A549 (cell line): ENCODE results near the gene ADCK2. TPM values are rescaled to one million over a fixed set of nuclear protein-coding genes. Genes with fewer than 3 reads are reported as not detected.
"Not testable (repeated sequence)": the region's sequence is repeated elsewhere in the genome, so short reads cannot be mapped to it uniquely, and the experiment has no call there.

Experiments used
- ATAC-seq, 2 experiments: fragments of 200-7000 bp in 1 of 2; fragments of >200 bp in 1 of 2; cut with Nextera tagmentation in 1 of 2; cut with Tn5 transposase in 1 of 2; 3 replicates each; pipeline versions ENCODE4 v1.8.0 to v1.9.1; 2018 to 2020; ENCODE audit warnings: mild to moderate bottlenecking in 1 of 2, moderate library complexity in 1 of 2
- CTCF ChIA-PET: fragments of 300-600 bp; sonication (Branson Sonifier 250); formaldehyde crosslinking; extraction: SDS; loops from one replicate; lab custom pipeline; 2021; ENCODE audit warnings: antibody characterized with exemption, inconsistent platforms; lab: Yijun Ruan, JAX
- POLR2A ChIA-PET: fragments of 350-600 bp; formaldehyde crosslinking; extraction: SDS; loops from one replicate; lab custom pipeline; 2021; ENCODE audit warnings: antibody characterized with exemption, inconsistent platforms; lab: Yijun Ruan, JAX
- DNase-seq, 2 experiments: peaks; one replicate each; pipeline versions ENCODE4 v3.0.0 to v3.0.0-alpha.2; 2011 to 2016; ENCODE audit warnings: low read depth in 1 of 2, low spot score in 1 of 2
- FAIRE-seq: peaks from 2 replicates; lab custom pipeline; 2011; peaks lifted over from hg19 to GRCh38; lab: Jason Lieb, UNC
- H3K27ac ChIP-seq, 2 experiments: fragments of >200 bp; sonication (Bioruptor Twin); formaldehyde crosslinking; 3 replicates each; pipeline ENCODE4 v1.5.1; 2016 to 2017
- H3K4me1 ChIP-seq: fragments of >200 bp; sonication (Bioruptor Twin); formaldehyde crosslinking; 3 replicates; pipeline ENCODE4 v1.6.1; 2016
- H3K4me2 ChIP-seq: fragments of >200 bp; sonication (Bioruptor Twin); formaldehyde crosslinking; 3 replicates; pipeline ENCODE4 v1.6.1; 2016
- H3K4me3 ChIP-seq: fragments of >200 bp; sonication (Bioruptor Twin); formaldehyde crosslinking; 3 replicates; pipeline ENCODE4 v1.5.1; 2016
- H3K9me3 ChIP-seq: fragments of >200 bp; sonication (Bioruptor Twin); formaldehyde crosslinking; 3 replicates; pipeline ENCODE4 v1.6.1; 2016
- CBX2 ChIP-seq: fragments of 200-600 bp; sonication (generic); IDR thresholded peaks from 2 replicates; pipeline ENCODE4 v1.6.1; 2016; ENCODE audit warnings: low read depth, mild to moderate bottlenecking, borderline replicate concordance
- CEBPB ChIP-seq, 2 experiments: fragments of >200 bp in 1 of 2; sonication (Bioruptor Twin) in 1 of 2; formaldehyde crosslinking in 1 of 2; IDR thresholded peaks; 2 replicates each; pipeline ENCODE4 v1.6.1; 2012 to 2016
- ESRRA ChIP-seq: fragments of 150-350 bp; IDR thresholded peaks from 2 replicates; pipeline ENCODE4 v1.6.1; 2014; ENCODE audit warnings: mild to moderate bottlenecking, low read length, borderline replicate concordance
- FOSB ChIP-seq: fragments of 250-450 bp; sonication (Bioruptor Pico); IDR thresholded peaks from 2 replicates; pipeline ENCODE4 v1.5.0; 2020; ENCODE audit warnings: mild to moderate bottlenecking, moderate library complexity
- GATA3 ChIP-seq: IDR thresholded peaks from 2 replicates; pipeline ENCODE4 v1.6.1; 2012; ENCODE audit warnings: borderline replicate concordance
- HDAC2 ChIP-seq: fragments of 200-600 bp; sonication (generic); IDR thresholded peaks from 2 replicates; pipeline ENCODE4 v1.6.1; 2016
- HES2 ChIP-seq: fragments of >200 bp; sonication (Bioruptor Twin); formaldehyde crosslinking; IDR thresholded peaks from 2 replicates; pipeline ENCODE4 v1.6.1; 2016
- HOXA7 ChIP-seq: fragments of 250-450 bp; sonication (Bioruptor Pico); IDR thresholded peaks from 2 replicates; pipeline ENCODE4 v1.5.0; 2020; ENCODE audit warnings: mild to moderate bottlenecking, moderate library complexity
- HOXB13 ChIP-seq: fragments of 250-450 bp; sonication (Bioruptor Pico); IDR thresholded peaks from 2 replicates; pipeline ENCODE4 v1.5.0; 2020; ENCODE audit warnings: low read depth, mild to moderate bottlenecking, moderate library complexity
- KDM1A ChIP-seq: fragments of 200-600 bp; sonication (generic); IDR thresholded peaks from 2 replicates; pipeline ENCODE4 v1.6.1; 2016; ENCODE audit warnings: low read depth, mild to moderate bottlenecking
- KDM5A ChIP-seq: fragments of 200-600 bp; sonication (generic); IDR thresholded peaks from 2 replicates; pipeline ENCODE4 v1.6.1; 2016; ENCODE audit warnings: antibody characterized with exemption, mild to moderate bottlenecking
- NPAS2 ChIP-seq: fragments of 250-450 bp; sonication (Bioruptor Pico); IDR thresholded peaks from 2 replicates; pipeline ENCODE4 v1.8.0; 2022; ENCODE audit warnings: mild to moderate bottlenecking, moderate library complexity, borderline replicate concordance
- NR3C1 ChIP-seq: fragments of >200 bp; sonication (Bioruptor Twin); formaldehyde crosslinking; IDR thresholded peaks from 3 replicates; pipeline ENCODE4 v1.6.1; 2017
- POLR2A ChIP-seq: IDR thresholded peaks from 2 replicates; pipeline ENCODE4 v1.6.1; 2012; ENCODE audit warnings: mild to moderate bottlenecking, low read length
- POLR2AphosphoS2 ChIP-seq: conservative IDR thresholded peaks from 2 replicates; pipeline ENCODE4 v1.6.1; 2012; ENCODE audit warnings: low read length, improper control_type of control experiment, inconsistent platforms
- RAD21 ChIP-seq, 2 experiments: fragments of >200 bp in 1 of 2; sonication (Bioruptor Twin) in 1 of 2; formaldehyde crosslinking in 1 of 2; IDR thresholded peaks in 1 of 2; conservative IDR thresholded peaks in 1 of 2; 2 replicates in 1 of 2; 3 replicates in 1 of 2; pipeline ENCODE4 v1.6.1; 2012 to 2018; ENCODE audit warnings: inconsistent platforms in 1 of 2
- RARB ChIP-seq: fragments of 250-450 bp; sonication (Bioruptor Pico); IDR thresholded peaks from 2 replicates; pipeline ENCODE4 v1.8.0; 2021; ENCODE audit warnings: mild to moderate bottlenecking, moderate library complexity
- RCOR1 ChIP-seq: fragments of 150-350 bp; IDR thresholded peaks from 2 replicates; pipeline ENCODE4 v1.6.1; 2014; ENCODE audit warnings: antibody characterized with exemption, low read length, low read depth
- REST ChIP-seq: fragments of 200-600 bp; sonication (generic); IDR thresholded peaks from 2 replicates; pipeline ENCODE4 v1.6.1; 2016; ENCODE audit warnings: antibody characterized with exemption, mild to moderate bottlenecking, moderate library complexity
- RFX5 ChIP-seq: fragments of 450-650 bp; IDR thresholded peaks from 2 replicates; pipeline ENCODE4 v1.7.1; 2014; ENCODE audit warnings: antibody characterized with exemption, mild to moderate bottlenecking, moderate library complexity
- RNF2 ChIP-seq: fragments of 200-600 bp; sonication (generic); IDR thresholded peaks from 2 replicates; pipeline ENCODE4 v1.6.1; 2016; ENCODE audit warnings: low read depth, mild to moderate bottlenecking, antibody characterized with exemption, moderate library complexity, borderline replicate concordance
- WGBS: methylation state at CpG from one replicate; pipeline ENCODE4 v1.1.6; 2017; ENCODE audit errors: missing lambda C conversion rate; 5-methylcytosine and 5-hydroxymethylcytosine counted together
- polyA plus RNA-seq, 4 experiments: library from polyadenylated mRNA; depleted of rRNA in 3 of 4; stranded (reverse); fragments of >200 nt; fragmentation: RNase III in 1 of 4; extraction: RNeasy Plus Mini Kit Qiagen cat#74134 plus additional on column Dnase treatment in 1 of 4; gene quantifications; 2 replicates in 3 of 4; 3 replicates in 1 of 4; pipeline ENCODE4 v1.2.3, GENCODE V29; 2011 to 2017

Gene ADCK2
- polyA plus RNA-seq, 2 of the 4 experiments (the other 2 are of a cell fraction) = 13.1 to 13.9 TPM

GRCh38 chr7:140669352-140669751 lies 3.4 kb upstream of the ADCK2 start:
- ChIA-PET CTCF (interaction anchor here (0.6 to 3.2 kb wide), 6 partner anchors 9 to 346 kb away, joined by 3 to 18 read pairs (median 4); partner anchors contain the start of gene MRPS33), POLR2A (no interaction called here)
- H3K4me2 ChIP-seq = no peak overlapping the region
- no peak for ATAC-seq
- no peak overlapping the region for H3K4me3 ChIP-seq
- no peak overlapping the region for H3K27ac ChIP-seq
- WGBS = 94% methylated on average over 3 of the region's 3 CpGs
- DNase-seq = no peak
- H3K4me1 ChIP-seq = peaks cover 11% of the 10 kb centered on the region; the same call in 1 of the 3 replicates
- TF ChIP-seq RAD21 (conservative IDR thresholded peaks at IDR 0.05 in 1 of 2, IDR thresholded peaks at IDR 0.05 in 1 of 2) (no peak), GATA3 (no peak), RCOR1 (no peak), CBX2 (no peak), RNF2 (no peak), KDM1A (no peak), HDAC2 (no peak), NPAS2 (no peak), FOSB (no peak), HOXA7 (CRISPR knock-in tag) (no peak), HOXB13 (CRISPR knock-in tag) (no peak), REST (no peak), RARB (CRISPR knock-in tag) (no peak), HES2 (no peak), CEBPB (IDR thresholded peaks at IDR 0.05) (no peak)
- H3K9me3 ChIP-seq = no peaks in the 10 kb centered on the region
- no peak for FAIRE-seq

DNA sequence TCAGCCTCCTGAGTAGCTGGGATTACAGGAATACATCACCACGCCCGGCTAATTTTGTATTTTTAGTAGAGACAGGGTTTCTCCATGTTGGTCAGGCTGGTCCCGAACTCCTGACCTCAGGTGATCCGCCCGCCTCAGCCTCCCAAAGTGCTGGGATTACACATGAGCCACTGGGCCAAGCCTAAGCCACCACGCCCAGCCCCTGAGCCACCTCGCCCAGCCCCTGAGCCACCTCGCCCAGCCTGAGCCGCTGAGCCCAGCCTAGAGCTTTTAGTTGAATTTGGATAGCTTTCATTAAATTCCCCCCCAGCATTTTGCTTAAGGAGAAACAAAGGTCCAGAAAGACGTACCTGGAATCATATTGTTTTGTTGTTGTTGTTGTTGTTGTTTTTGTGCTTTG lies 2.9 kb upstream of the ADCK2 start:
- H3K27ac ChIP-seq, H3K4me2 ChIP-seq, H3K9me3 ChIP-seq, POLR2A ChIA-PET, H3K4me3 ChIP-seq, ATAC-seq, DNase-seq, FAIRE-seq: not testable (repeated sequence)
- peaks cover 15% of the 10 kb centered on the region; the same call in 1 of the 3 replicates for H3K4me1 ChIP-seq
- 77% methylated on average over 10 of the region's 10 CpGs for WGBS
- CTCF ChIA-PET = interaction anchor here (0.6 to 3.2 kb wide), 5 partner anchors 9 to 871 kb away, joined by 3 to 18 read pairs (median 6); no protein-coding TSS in a partner anchor

DNA sequence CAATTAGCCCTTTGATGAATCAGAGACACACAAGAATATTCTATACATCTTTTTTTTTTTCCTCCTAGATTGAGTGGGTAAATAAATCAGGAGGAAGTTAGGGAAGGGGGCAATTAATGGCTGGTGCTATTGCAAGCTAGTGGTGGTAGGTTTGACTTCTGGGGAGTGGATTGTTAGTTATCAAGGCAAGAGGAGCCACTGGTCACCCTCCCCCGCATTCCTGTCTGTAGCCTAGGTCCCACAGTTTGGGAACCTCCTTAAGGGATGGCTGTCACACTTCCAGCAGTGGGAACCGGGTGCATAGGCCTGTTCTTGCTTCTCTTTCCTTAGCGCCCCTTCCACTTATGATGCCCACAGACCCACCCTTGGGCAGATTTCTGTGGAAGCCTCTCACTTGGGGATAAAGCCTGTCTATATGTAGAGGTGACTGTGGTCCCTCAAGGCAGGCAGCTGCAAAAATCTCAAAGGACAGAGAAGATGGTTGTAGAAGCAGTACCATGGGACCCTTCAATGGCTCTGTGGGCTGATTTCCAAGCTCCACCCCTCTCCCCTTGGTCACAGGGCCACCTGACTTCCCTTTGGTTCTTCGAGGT lies 2.3 kb upstream of the ADCK2 start:
- DNase-seq = no peak
- FAIRE-seq = no peak
- 52% methylated on average over 4 of the region's 4 CpGs for WGBS
- CTCF ChIA-PET = interaction anchor here (0.6 to 3.2 kb wide), 3 partner anchors 10 to 870 kb away, joined by 3 to 18 read pairs (median 6); no protein-coding TSS in a partner anchor
- no peak for ATAC-seq
- peaks cover 15% of the 10 kb centered on the region; the same call in 1 of the 3 replicates for H3K4me1 ChIP-seq
- no peak overlapping the region for H3K27ac ChIP-seq
- no peak overlapping the region for H3K4me3 ChIP-seq
- TF ChIP-seq RFX5 (no peak), NR3C1 (no peak), KDM5A (no peak), ESRRA (no peak), NPAS2 (no peak), POLR2A (no peak), CBX2 (no peak), POLR2AphosphoS2 (no peak)
- TF ChIP-seq, all 56 proteins: peak for 0
- no peak overlapping the region for H3K4me2 ChIP-seq
- POLR2A ChIA-PET = no interaction called here
- no peaks in the 10 kb centered on the region for H3K9me3 ChIP-seq
